RCC 7860 (cell line): Measurements from ENCODE around the gene SLIT3.

ENCODE experiments used
- DNase-seq: peaks from one replicate; pipeline ENCODE4 v3.0.0-alpha.2; 2015; ENCODE audit warnings: low spot score
- FAIRE-seq: peaks from 2 replicates; lab custom pipeline; 2012; peaks lifted over from hg19 to GRCh38; lab: Jason Lieb, UNC

The SLIT3 gene

DNA sequence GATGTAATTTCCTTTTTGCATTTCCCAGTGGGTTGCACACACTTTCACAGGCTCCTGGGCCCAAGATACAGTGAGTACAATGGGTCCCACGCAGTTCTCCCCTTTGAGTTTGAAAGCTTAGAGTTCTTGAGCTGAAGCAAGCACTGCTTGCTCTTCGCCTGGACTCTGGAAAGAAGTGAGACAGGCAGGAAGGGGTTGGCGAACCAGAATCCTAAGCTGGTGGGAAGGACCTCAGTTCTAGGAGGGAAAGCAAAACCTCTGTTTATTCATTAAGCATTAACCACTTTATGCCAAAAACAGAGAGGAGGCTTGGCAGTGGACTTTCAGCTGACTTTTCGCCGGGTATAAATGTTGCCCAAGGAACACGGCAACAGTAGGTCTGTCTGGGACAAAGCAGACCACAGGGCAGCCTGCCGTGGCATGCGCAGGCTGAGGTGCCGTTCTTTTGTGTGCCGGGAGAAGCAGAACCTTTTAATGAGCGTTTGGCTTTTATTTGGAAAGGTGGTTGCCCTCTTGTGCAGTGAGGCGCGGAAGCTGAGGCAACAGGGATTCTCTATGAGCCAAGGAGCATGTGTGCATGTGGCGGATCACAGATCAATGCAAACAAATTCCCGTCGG is 481.8 kb downstream of the SLIT3 start:
- DNase-seq (no peak), FAIRE-seq (no peak)

DNA sequence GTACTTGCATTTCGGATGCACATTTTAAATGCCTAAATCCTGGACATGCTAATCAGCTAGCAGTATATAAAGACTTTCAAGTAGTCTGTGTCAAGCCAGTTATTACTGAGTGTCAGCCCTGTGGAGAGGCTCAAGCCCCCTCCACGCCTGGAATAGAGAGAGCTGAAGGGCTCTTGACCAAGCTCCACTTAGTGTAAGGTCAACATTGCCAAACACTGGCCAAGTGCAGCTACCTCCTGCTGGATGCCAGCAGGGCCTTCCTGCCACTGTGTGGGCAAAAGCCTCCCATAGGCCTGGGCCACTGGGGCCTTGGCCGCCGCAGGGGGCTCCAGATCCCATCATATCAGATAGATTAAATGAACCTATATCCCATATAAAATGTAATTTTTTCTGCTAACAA is 482.4 kb downstream of the SLIT3 start:
- DNase-seq (no peak), FAIRE-seq (no peak)

DNA sequence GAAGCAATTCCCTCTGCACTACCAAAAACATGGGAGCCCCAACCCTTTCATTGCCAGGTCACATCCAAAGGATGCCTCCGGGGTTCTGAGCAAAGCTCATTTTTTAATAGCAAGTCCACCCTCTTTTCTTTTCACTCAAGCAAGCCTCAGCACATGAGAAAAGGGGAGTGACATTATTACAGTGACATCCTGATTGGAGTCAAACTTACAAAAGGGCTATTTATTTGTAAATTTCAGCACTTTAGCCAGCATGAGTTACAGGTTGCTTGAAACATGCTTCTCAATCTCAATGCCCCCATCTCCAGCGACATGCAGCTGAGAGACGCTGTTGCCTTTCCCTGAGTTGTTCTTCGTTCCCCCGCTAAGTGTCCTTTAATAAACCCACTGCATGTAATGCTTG is 483.3 kb downstream of the SLIT3 start:
- FAIRE-seq (no peak), DNase-seq (no peak)

DNA sequence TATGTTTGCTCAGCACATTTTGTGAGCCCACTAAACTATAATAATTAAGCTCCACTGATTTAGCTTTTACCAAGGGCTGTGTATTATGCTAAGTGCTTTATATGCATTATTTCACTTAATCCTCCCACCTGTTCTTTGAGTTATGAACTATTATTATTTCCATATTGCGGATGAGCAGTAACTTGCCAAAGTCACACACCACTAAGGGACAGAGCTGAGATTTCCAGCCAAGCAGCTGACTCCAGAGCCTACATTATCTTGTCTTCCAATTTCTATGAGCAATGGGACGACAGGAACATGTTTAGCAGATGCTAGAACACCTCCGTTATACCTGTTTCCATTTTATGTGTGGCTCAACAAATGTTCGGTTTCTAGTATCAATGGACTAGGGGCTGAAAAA is 484.3 kb downstream of the SLIT3 start:
- FAIRE-seq = no peak

DNA sequence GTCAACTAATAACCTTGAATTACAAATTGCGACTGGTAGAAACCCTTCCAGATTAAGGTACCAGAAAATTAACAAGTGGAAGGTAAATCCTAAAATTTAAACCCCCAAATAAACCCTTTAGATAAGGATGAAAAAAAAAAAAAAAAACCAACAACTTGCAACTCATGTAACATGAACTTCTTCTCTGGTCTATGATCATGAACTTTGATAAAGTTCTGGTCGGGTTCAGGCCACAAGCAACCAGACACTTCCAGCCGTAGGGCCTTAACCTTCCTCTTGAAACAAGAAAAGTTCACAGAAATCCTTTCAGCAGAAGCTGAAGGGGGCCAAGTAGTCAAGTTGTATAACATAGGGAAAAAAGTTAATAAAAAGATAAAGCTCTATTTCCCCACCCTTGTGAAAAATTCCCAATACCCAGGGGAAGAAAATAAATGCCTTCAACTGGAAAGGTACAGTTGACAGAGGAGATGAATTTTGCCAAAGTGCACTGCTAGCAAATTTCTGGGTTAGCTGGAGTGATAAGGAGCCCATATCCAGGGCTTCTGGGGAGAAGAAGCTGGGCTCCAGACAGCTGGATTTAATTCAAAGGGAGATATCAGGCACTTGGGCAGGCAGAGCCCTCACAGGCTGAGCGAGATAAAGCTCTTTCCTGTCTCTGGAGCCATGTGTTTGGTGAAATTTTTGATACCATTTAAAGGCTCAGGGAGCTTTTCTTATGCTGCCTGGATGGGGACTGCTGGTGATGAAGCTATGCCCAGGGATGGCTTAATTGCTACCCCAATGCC is 487.6 kb downstream of the SLIT3 start:
- FAIRE-seq (no peak), DNase-seq (no peak)

More for the DNA sequence above, 484.3 kb downstream of the SLIT3 start:
- no peak for DNase-seq

DNA sequence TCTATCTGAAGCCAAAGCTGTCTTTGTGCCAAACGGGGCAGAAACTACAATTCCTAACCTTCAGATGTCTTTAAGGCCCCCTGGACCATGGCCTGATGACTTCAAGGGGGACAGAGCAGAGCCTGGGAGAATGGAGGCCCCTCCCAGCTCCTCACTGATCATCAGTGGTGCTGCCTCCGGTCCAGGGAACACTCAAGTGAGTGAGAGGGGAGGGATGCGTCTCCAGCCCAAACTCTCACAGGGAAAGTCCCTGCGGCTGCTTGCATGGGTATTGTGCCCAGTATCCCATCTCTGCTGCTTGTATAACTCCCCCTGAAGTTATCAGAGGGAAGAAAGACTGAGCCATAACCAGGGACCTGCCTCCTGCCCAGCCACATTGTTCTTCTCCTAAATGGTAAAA is 490.3 kb downstream of the SLIT3 start:
- DNase-seq (no peak), FAIRE-seq (no peak)

DNA sequence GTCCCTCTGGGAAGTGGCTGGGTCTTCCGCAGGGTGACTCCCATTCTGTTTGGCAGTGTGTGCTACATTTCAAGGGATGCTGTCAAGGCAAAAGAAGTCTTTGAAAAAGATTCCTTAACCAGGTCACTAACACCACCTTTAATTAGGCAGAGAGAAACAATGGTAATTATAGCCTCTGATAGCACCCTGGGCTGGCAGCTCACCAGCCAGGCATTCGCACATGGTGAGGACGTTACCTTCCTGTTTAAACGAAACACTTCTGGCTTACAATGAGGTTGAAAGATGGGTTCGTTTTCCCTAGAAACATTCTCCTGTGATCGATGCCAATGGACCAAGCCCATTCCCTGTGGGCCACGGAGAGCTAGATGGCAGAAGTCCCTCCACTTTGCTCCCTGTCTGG is 491.7 kb downstream of the SLIT3 start:
- FAIRE-seq = no peak
- no peak for DNase-seq

DNA sequence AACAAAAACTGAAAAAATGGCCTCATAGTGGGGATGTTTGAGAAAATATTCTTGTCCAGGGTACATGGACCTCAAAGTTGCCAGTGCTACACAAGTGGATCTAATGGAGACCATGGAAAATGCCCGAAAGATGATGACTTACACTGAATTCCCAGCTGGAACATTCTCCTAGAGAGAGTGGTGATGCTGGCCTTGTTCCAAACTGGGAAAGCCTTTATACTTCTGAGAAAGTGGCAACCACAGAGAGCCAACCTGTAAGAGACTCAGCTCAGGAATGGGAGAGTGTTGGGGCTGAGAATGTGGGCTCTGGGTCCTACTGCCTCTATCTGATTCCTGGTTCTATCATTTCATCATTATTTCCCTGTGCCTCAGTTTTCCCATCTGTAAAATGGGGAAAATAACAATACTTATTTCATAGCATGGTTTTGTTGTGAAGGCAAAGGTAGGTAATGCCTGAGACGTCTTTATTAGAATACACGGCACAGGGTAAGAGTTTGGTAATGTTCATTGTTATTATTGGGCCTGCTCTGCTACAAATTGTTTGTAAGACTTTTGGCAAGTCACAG is 492.8 kb downstream of the SLIT3 start:
- no peak for FAIRE-seq

DNA sequence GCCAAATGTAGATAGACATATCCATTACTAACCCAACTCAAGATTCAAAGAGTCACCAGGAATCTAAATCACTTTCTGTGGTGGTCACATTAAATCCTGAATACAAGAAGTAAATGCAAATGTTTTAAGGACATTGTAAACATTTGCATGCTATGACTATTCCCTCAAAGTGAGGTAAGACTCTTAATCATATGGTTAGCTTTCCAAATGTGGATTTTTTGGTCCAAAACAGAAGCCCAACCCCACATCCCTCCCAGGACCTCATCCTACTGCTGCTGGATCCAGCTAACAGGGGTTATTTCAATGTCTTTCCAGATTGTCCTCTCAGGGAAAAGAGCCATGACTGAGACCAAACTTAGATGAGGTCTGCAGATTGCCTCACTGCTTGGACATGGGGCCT is 493.7 kb downstream of the SLIT3 start:
- no peak for DNase-seq
- no peak for FAIRE-seq

More for the DNA sequence above, 492.8 kb downstream of the SLIT3 start:
- no peak for DNase-seq

DNA sequence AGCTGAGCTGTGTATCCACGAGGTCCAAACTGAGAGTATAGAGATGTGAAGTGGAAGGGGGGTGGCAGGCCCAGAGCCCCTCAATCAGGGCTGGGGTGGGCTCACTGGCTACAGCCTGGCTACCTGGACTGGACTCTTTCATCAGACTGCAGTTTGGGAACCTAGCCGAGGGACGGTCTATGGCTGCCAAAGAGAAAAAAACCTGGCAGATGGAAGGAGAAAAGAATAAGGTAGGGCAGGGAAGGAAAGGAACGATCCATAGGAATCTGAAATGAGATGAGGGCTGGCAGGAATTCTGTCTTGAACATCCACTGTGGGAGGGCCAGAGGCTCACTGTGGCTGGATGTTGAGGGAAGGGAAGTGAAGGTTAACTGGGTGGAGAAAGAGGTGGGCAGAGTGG is 497.4 kb downstream of the SLIT3 start:
- no peak for DNase-seq
- FAIRE-seq = no peak

DNA sequence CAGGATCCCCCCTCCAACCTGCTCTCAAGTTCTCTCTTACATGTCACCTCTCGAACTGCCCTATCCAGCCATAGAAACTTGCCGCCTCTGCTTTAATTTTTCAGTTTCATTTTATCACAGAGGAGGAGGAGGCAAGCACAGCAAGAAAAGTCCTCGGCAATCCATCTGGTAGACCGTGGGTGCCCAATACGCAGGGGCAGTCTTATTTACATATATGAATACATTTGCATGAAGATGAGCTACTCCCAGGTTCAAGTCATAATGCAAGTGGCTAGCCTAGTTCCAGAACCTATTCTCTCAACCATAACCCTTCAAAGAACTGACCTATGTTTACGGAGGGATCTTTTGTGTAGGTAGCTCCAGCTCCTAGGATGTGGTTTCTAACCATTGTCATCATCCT is 498.6 kb downstream of the SLIT3 start:
- FAIRE-seq = no peak

DNA sequence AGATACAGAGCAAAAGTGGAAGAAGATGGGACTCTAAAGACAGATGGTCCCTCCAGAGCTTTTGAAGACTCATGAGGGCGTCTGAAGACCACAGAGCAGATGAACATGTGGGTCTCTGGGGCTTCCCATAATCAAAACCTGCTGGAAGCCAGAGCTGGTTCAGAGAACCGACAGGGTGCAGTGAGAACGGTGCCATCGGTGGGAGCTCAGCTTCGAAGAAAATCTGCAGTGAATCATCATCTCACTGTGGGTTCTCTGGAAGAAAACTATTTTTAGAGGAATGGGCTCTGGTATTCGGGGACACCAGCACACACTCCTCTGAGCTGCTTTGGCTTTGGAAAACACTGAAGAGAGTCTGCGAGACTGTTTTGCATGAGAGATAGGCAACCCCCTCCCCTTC is 499.4 kb downstream of the SLIT3 start:
- FAIRE-seq = no peak
- no peak for DNase-seq

More for the DNA sequence above, 498.6 kb downstream of the SLIT3 start:
- no peak for DNase-seq

DNA sequence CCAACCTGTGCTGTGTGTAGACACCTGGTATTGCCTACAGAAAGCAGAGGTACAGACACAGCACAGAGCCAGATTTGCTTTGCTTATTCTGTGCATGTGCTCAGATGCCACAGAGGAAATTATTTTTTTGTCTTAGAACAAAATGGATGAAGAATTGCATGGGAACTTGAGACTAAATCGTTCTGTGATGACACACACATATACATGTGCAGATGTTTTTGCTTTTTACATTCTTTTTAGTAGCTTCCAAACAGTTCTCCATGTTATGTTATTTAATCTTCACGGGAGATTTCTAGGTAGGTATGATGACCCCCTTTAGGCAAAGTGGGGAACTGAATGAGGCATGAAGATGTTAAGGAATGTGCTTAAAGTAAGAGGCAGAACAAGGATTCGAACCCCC is 500.2 kb downstream of the SLIT3 start:
- DNase-seq (no peak), FAIRE-seq (no peak)

DNA sequence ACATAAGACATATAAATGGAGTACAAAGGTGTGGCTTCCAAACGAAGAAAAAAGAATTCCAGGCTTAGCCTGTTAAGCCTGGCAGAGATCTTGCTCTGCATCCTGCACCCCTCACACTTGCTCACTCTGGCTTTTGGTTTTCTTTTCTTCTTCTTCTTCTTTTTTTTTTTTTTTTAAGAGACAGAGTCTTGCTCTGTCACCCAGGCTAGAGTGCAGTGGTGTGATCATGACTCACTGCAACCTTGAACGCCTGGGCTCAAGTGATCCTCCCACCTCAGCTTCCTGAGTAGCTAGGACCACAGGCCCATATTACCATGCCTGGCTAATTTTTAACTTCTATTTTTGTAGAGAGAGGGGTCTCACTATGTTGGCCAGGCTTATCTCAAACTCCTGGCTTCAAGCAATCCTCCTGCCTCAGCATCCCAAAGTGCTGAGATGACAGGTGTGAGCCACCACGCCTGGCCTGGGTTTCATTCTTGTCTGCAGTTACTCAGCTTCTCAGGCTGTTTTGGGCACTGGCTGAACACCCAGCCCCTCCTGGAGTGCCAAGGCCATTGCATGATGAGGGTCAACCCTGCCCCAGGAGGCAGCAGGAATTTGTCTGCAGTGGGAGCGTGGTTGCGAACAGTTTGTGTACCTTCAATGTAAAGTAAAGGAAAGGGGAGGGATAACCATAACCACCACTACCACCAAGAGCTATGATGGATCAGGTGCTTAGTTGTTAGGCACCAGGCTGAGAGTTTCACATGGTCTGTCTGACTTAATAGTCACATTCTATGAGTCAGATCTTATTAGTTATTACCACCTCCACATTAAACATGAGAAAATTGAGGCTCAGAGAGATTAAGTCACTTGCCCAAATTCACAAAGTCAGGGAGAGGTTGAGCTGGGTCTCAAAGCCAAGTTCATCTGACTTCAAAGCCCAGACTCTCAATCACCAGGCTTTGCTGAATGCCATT is 502.6 kb downstream of the SLIT3 start:
- FAIRE-seq = peak; percentile 88
- peak; percentile 52 for DNase-seq

DNA sequence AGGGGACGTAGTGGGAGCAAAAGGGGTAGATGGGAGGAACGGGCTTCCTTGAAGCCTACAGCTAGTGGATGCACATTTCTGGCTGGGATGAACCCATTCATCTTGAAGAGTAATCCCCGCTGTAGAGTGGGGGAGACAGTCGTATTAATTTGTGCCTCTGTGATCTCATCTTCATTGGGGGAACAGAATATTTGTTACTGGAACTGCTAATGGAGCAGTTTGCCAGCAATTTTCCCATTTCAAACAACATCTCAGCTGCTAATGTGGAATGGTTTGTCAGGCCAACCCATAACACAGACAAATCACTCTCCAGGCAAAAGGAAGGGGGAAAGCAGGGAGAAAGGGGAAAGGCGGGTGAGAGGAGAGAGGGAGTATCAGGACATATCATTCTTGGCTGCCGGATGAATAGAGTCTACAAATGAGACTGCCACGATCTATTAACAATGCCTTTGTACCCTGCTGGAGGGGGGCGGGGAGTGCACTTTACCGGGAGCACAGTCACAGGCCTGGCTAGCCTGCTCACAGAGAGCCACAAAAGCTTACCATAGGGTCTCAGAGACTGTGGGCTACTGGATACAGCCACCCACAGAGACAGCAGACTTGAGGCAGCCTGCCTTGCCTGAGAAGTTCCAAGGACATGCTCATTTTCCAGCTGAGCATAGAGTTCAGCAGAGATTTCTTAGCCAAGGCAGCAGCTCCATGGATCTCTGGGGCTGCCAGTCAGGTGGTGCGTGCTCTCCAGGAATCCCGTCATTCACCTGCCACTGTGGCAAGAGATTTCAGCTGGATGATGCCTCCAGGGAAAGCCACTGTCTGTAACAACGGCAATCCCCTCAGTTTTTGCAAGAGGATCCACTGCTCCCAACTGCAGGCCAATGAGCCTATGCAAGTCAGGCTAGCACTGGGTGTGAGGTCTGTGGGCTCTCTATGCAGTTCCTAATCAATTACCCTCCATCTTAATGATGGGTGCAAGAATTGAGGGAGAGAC is 504.1 kb downstream of the SLIT3 start:
- DNase-seq (no peak), FAIRE-seq (no peak)

DNA sequence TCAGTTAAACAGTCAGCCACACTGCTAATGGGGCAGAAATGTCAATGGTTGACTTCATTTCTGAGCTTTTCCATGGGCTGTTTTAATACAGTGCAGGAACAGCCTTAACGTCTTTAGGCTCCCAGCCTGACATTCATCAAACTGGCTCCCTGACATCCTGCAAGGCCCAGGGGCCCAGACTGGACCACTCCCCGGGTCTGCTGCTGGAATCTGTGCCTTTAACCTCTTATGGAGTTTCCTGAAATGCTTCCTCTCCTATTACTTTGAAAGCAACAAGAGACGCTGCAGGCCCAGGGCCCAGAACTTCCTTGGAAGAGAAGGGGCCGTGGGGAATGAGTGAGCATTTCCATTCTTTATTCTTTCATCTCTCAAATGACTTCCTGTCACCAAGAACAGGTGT is 504.9 kb downstream of the SLIT3 start:
- no peak for DNase-seq
- FAIRE-seq = no peak

DNA sequence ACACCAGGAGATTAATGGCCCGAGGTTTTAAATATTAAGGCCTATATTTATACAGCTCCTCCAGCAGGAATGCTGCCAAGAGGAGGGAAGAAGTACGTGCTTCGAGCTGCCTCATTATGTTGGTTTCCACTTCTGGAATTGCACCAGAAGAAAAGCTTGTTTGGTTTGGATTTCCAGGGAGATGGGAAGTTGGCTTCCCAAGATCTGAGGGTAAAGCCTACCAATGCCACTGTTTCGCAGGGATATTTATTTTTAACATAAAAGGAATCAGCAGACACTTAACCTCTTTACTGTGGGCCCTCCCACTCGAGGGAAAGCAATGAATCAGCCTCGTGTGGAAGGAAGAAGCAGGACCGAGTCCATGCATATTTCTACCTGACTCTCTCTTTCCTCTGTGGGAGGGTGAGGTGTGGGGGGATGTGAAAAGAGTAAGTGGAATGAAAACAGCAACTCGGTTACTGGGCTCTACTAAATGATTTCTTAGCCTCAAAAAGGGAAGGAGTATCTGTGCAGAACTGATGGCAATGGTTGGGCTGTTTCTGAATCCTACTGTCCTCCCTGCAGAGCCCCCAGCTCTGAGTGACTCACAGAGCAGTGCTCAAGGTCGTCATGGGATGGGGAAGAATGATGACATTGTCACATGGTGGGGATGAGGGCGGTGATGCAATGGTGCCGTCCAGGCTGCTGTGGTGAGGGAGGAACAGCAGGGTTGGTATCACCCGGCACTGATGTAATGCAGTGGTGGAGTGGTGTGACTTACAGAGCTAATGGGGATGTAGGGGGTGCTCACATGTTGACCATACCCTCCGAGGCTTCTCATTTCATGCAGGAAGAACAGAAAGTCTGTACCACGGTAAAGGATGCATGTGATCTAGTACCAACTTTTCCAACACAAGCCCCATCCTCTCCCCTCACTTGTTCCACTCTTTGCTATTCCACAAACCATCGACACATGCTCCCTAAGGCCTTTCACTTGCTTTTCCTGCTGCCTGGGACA is 506.8 kb downstream of the SLIT3 start:
- peak; percentile 60 for FAIRE-seq
- DNase-seq = peak; percentile 84

DNA sequence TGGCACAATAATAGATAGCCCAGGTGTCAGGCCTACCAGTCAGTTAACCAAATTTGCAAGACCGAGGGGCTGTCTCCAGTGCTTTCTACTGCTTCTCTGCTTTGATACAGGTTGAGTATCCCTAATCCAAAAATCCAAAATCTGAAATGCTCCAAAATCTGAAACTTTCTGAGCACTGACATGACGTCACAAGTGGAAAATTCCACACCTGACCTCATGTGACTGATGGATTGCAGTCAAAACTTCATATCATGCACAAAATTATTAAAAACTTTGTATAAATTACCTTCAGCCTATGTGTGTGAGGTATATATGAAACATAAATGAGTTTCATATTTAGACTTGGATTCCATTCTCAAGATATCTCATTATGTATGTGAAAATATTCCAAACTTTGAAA is 508.3 kb downstream of the SLIT3 start:
- no peak for FAIRE-seq
- DNase-seq = no peak
